Neural progenitor cell (in vitro differentiated cells): ENCODE data around the gene PANK4. TPM values are rescaled to one million over a fixed set of nuclear protein-coding genes. Genes with fewer than 3 reads are reported as not detected.
A peak's percentile ranks its signal among the peaks of the same experiment; 100 is the strongest.

Experiments used
- DNase-seq: peaks from one replicate; pipeline ENCODE4 v3.0.0-alpha.2; 2016; ENCODE audit warnings: low spot score
- H2AFZ ChIP-seq: fragments of 200-600 bp; sonication (generic); replicated peaks from 2 replicates; pipeline ENCODE4 v1.6.1; 2016; ENCODE audit warnings: antibody characterized with exemption
- H3F3A ChIP-seq: fragments of 200-600 bp; sonication (generic); 2 replicates; pipeline ENCODE4 v1.6.1; 2016; ENCODE audit warnings: antibody characterized with exemption, low read depth
- H3K27ac ChIP-seq: fragments of 200-600 bp; sonication (generic); 2 replicates; pipeline ENCODE4 v1.5.1; 2016; ENCODE audit warnings: mild to moderate bottlenecking
- H3K27me3 ChIP-seq: fragments of 200-600 bp; sonication (generic); 2 replicates; pipeline ENCODE4 v1.6.1; 2016; ENCODE audit warnings: mild to moderate bottlenecking, moderate library complexity
- H3K36me3 ChIP-seq: fragments of 200-600 bp; sonication (generic); 2 replicates; pipeline ENCODE4 v1.5.1; 2016
- H3K4me1 ChIP-seq: fragments of 200-600 bp; sonication (generic); 2 replicates; pipeline ENCODE4 v1.6.1; 2016; ENCODE audit warnings: mixed run types
- H3K4me2 ChIP-seq: fragments of 200-600 bp; sonication (generic); 2 replicates; pipeline ENCODE4 v1.6.1; 2016
- H3K4me3 ChIP-seq: fragments of 200-600 bp; sonication (generic); 2 replicates; pipeline ENCODE4 v1.5.1; 2016
- H3K79me2 ChIP-seq: fragments of 200-600 bp; sonication (generic); 2 replicates; pipeline ENCODE4 v1.6.1; 2016; ENCODE audit warnings: low read depth
- H3K9ac ChIP-seq: fragments of 200-600 bp; sonication (generic); 2 replicates; pipeline ENCODE4 v1.6.1; 2016
- H3K9me3 ChIP-seq: fragments of 200-600 bp; sonication (generic); 2 replicates; pipeline ENCODE4 v1.5.1; 2016; ENCODE audit warnings: low read depth
- H4K20me1 ChIP-seq: fragments of 200-600 bp; sonication (generic); 2 replicates; pipeline ENCODE4 v1.6.1; 2016; ENCODE audit warnings: low read depth
- H3K27ac Mint-ChIP-seq: 3 replicates; pipeline ENCODE4 v1.8.0; 2021; ENCODE audit warnings: mixed read lengths
- H3K27me3 Mint-ChIP-seq: 2 replicates; pipeline ENCODE4 v1.8.0; 2022; ENCODE audit warnings: low read depth, mild to moderate bottlenecking, inconsistent platforms, moderate library complexity, mixed read lengths; ENCODE audit not compliant: insufficient read depth
- H3K36me3 Mint-ChIP-seq: 3 replicates; pipeline ENCODE4 v1.8.0; 2021; ENCODE audit warnings: mixed read lengths
- H3K4me1 Mint-ChIP-seq: 3 replicates; pipeline ENCODE4 v1.8.0; 2021; ENCODE audit warnings: mixed read lengths
- H3K4me3 Mint-ChIP-seq: 3 replicates; pipeline ENCODE4 v1.8.0; 2021; ENCODE audit warnings: mild to moderate bottlenecking, moderate library complexity, mixed read lengths
- H3K9me3 Mint-ChIP-seq: 3 replicates; pipeline ENCODE4 v1.8.0; 2020; ENCODE audit warnings: mixed read lengths
- EZH2 ChIP-seq: fragments of 200-600 bp; sonication (generic); IDR thresholded peaks from 2 replicates; pipeline ENCODE4 v1.6.1; 2017; ENCODE audit warnings: antibody characterized with exemption, mild to moderate bottlenecking, moderate library complexity
- EZH2phosphoT487 ChIP-seq: fragments of 200-600 bp; sonication (generic); IDR thresholded peaks from 2 replicates; pipeline ENCODE4 v1.6.1; 2017; ENCODE audit warnings: antibody characterized with exemption
- total RNA-seq: library from RNA; depleted of rRNA; stranded (reverse); fragments of >200 nt; gene quantifications from 2 replicates; pipeline ENCODE4 v1.2.3, GENCODE V29; 2015; ENCODE audit warnings: low replicate concordance
- TF ChIP-seq, protein P1 (sequence below): fragments of 200-600 bp; sonication (generic); IDR thresholded peaks from 2 replicates; pipeline ENCODE4 v1.5.1; 2017; ENCODE audit warnings: antibody characterized with exemption, mild to moderate bottlenecking

PANK4 gene
- total RNA-seq, 1 donor from 2014 or later = 30.6 TPM

DNA sequence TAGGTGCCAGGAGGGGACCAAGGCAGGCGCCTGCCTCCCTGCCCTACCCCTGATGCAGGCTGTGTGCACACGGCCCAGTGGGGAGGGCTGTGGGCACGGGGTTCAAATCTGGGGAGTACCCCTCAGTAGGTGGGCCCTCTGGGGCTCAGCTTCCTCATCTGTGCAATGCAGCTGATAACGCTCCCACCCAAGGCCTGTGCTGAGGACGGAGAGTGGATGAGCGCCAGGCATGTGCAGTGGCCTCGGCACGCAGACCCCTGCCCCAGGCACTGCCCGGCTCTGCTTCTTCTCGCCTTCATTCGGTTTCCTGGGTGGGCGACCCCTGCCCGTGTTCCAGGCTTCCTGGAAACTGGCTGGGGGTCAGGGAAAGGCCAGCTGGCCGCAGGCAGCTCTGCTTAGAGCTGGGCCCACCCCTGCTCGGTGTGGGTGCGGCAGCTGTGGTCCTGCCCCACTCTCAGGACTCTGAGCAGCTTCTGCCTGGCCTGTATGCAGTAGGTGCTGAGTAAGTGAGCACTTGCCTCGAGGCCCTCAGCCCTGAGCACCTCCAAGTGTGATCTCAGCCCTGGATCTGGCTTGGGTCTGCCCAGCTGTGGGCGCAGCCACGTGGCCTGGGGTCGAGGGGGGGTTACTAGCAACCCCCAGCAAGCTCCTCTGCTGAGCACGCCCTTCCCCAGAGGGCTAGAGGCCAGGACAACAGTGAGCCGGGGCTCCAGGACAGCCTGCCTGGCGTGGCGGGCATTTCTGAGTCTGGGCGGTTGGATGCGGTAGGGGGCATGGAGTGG lies 17.9 kb upstream of the PANK4 start:
- H3K79me2 ChIP-seq = no peaks in the 10 kb centered on the region
- peak overlapping the region; percentile 95 for H3K27ac Mint-ChIP-seq
- no peak overlapping the region for H2AFZ ChIP-seq
- H3K27ac ChIP-seq = peak overlapping the region; percentile 99
- H3K9ac ChIP-seq = peak overlapping the region; percentile 36
- H3K27me3 ChIP-seq = peaks cover 14% of the 10 kb centered on the region
- no peak for DNase-seq
- peak overlapping the region; percentile 79 for H3K4me2 ChIP-seq
- peaks cover 4% of the 10 kb centered on the region for H3K27me3 Mint-ChIP-seq
- no peak for TF ChIP-seq EZH2
- TF ChIP-seq EZH2phosphoT487 = no peak
- H4K20me1 ChIP-seq = peaks cover 13% of the 10 kb centered on the region
- no peaks in the 10 kb centered on the region for H3K9me3 ChIP-seq
- H3K4me1 ChIP-seq = peaks cover 63% of the 10 kb centered on the region
- H3K4me3 ChIP-seq = peak overlapping the region; percentile 4
- peak overlapping the region; percentile 71 for H3K4me3 Mint-ChIP-seq
- no peaks in the 10 kb centered on the region for H3K9me3 Mint-ChIP-seq
- no peaks in the 10 kb centered on the region for H3K36me3 ChIP-seq
- H3K4me1 Mint-ChIP-seq = peaks cover 45% of the 10 kb centered on the region
- H3F3A ChIP-seq = peaks cover 91% of the 10 kb centered on the region
- no peaks in the 10 kb centered on the region for H3K36me3 Mint-ChIP-seq

DNA sequence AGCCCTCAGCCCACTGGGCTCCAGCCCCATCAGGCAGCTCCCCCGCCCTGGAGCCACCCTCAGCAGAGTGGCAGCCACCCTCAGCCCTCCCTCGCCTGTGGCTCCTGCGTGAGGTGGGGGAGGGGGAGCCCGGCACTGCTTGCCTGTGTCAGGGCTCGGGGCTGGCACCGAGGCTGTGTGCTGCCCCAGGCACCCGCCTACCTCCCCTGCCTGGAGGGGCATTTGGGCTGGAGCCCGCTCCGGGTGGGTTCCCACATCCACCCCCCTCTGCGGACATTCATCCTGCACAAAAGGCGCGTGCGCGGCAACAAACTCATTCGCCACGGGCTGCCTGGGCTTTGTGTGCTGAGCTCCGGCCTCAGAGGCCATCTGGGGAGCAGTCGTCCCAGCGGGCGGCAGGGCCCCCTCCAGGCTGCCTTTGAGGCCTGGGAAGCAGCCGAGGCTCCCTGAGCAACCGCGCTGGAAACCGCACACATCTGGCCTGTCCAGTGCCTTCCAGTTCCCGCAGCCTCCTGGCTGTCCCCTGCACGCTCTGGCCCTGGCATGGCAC lies 17.2 kb upstream of the PANK4 start:
- peak; percentile 90 for DNase-seq
- Histone ChIP-seq H3K27me3 (peaks cover 21% of the 10 kb centered on the region), H3K9ac (peak overlapping the region; percentile 36), H3K4me1 (peaks cover 63% of the 10 kb centered on the region), H2AFZ (no peak overlapping the region), H3K27ac (peak overlapping the region; percentile 99), H3K4me3 (peak overlapping the region; percentile 4), H3K79me2 (no peaks in the 10 kb centered on the region), H3F3A (peaks cover 86% of the 10 kb centered on the region), H4K20me1 (peaks cover 13% of the 10 kb centered on the region), H3K36me3 (no peaks in the 10 kb centered on the region), H3K4me2 (peak overlapping the region; percentile 79), H3K9me3 (no peaks in the 10 kb centered on the region)
- TF ChIP-seq, protein P1, sequence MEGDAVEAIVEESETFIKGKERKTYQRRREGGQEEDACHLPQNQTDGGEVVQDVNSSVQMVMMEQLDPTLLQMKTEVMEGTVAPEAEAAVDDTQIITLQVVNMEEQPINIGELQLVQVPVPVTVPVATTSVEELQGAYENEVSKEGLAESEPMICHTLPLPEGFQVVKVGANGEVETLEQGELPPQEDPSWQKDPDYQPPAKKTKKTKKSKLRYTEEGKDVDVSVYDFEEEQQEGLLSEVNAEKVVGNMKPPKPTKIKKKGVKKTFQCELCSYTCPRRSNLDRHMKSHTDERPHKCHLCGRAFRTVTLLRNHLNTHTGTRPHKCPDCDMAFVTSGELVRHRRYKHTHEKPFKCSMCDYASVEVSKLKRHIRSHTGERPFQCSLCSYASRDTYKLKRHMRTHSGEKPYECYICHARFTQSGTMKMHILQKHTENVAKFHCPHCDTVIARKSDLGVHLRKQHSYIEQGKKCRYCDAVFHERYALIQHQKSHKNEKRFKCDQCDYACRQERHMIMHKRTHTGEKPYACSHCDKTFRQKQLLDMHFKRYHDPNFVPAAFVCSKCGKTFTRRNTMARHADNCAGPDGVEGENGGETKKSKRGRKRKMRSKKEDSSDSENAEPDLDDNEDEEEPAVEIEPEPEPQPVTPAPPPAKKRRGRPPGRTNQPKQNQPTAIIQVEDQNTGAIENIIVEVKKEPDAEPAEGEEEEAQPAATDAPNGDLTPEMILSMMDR = no peak
- TF ChIP-seq EZH2 = no peak
- no peak for TF ChIP-seq EZH2phosphoT487
- Mint-ChIP-seq H3K4me1 (peaks cover 45% of the 10 kb centered on the region), H3K9me3 (no peaks in the 10 kb centered on the region), H3K4me3 (no peak overlapping the region), H3K27ac (peak overlapping the region; percentile 95), H3K36me3 (no peaks in the 10 kb centered on the region), H3K27me3 (peaks cover 10% of the 10 kb centered on the region)

DNA sequence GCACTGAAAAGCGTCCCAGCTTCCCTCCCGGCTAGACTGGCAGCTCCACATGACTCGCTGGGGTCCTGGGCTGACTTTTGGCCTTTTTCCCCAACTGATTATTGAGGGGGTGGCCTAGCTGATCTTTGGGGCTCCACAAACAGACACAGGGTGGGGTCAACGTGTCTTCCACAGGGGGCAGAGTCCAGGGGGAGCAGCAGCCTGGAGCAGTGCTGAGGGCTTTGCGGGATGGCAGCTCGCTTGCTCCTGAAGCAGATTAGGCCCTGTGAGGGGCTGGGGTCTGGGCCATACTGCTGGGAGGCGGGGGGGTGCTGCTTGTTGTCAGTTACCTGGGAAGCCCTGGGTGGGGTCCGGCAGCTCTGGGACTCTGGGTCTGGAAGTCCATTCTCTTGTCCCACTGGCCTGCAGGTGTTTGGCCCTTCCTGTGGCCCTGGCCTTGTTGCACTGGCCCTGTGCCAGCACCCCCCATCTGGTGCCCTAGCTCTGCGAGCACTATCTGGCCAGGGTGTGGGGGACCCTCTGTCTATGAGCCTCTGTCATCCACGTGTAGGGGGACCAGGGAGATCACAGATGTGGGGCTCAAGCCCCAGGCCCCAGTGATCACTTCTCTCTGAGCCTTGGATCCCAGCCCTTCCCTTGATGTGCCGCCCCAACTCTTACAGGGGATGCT lies 16.0 kb upstream of the PANK4 start:
- Histone ChIP-seq H3K27me3 (peaks cover 33% of the 10 kb centered on the region), H4K20me1 (peaks cover 5% of the 10 kb centered on the region), H3K4me3 (no peak overlapping the region), H3K27ac (no peak overlapping the region), H3F3A (peaks cover 75% of the 10 kb centered on the region), H3K9me3 (no peaks in the 10 kb centered on the region), H3K4me1 (peaks cover 54% of the 10 kb centered on the region), H3K4me2 (peak overlapping the region; percentile 79), H2AFZ (no peak overlapping the region), H3K36me3 (no peaks in the 10 kb centered on the region), H3K9ac (no peak overlapping the region), H3K79me2 (no peaks in the 10 kb centered on the region)
- H3K27me3 Mint-ChIP-seq = peaks cover 13% of the 10 kb centered on the region
- no peaks in the 10 kb centered on the region for H3K9me3 Mint-ChIP-seq
- TF ChIP-seq EZH2 = no peak
- TF ChIP-seq, protein P1 = no peak
- no peak for TF ChIP-seq EZH2phosphoT487
- peaks cover 41% of the 10 kb centered on the region for H3K4me1 Mint-ChIP-seq
- peak overlapping the region; percentile 62 for H3K4me3 Mint-ChIP-seq
- peak overlapping the region; percentile 94 for H3K27ac Mint-ChIP-seq
- peak; percentile 41 for DNase-seq
- no peaks in the 10 kb centered on the region for H3K36me3 Mint-ChIP-seq
